ENCODE results near the gene GALP. TPM values are rescaled to one million over a fixed set of nuclear protein-coding genes. Genes with fewer than 3 reads are reported as not detected.
A peak's percentile ranks its signal among the peaks of the same experiment; 100 is the strongest.

GALP gene
- total RNA-seq, 6 experiments from 2014 or later, result 0.42 to 0.46 TPM; not detected in 4

DNA sequence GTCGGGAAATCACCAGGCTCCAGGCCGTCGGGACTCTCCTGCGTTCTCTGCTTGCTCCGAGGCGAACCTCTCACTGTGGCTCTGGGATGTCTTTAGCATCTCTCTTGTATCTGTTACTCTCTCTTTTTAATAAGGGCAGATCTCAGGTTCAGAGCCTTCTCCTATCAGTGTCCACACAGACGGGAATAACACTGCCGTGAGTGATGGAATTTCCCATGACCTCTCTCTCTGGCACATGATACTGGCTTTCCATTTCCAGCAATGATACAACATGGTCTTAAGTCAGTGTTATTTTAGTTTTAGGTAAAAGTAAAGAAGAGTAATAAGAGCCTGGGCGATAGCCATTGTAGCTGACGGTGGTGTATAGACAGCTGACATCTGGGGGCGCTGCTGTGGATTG lies 25.4 kb upstream of the GALP start:
- H3K9me3 ChIP-seq, result no peaks in the 10 kb centered on the region
- DNase-seq, result no peak
- ATAC-seq, result no peak
- WGBS (ENCODE audit: insufficient coverage, low coverage, low lambda C conversion rate, missing lambda C conversion rate), result 85% methylated on average over 11 of the region's 11 CpGs
- peaks cover 0 to 9% (median 4%) of the 10 kb centered on the region in 4 donors for H3K4me1 ChIP-seq
- H3K4me3 ChIP-seq, result no peak overlapping the region
- H3K27ac ChIP-seq, result no peak overlapping the region
- no peak for TF ChIP-seq POLR2A (IDR thresholded peaks at IDR 0.05)
- no peak for TF ChIP-seq CTCF (IDR thresholded peaks at IDR 0.05)
- peaks cover 0 to 30% (median 4%) of the 10 kb centered on the region in 4 donors for H3K36me3 ChIP-seq
- intact Hi-C loops (cut with DNase I), result no loop called here
- H3K27me3 ChIP-seq, result no peaks in the 10 kb centered on the region

DNA sequence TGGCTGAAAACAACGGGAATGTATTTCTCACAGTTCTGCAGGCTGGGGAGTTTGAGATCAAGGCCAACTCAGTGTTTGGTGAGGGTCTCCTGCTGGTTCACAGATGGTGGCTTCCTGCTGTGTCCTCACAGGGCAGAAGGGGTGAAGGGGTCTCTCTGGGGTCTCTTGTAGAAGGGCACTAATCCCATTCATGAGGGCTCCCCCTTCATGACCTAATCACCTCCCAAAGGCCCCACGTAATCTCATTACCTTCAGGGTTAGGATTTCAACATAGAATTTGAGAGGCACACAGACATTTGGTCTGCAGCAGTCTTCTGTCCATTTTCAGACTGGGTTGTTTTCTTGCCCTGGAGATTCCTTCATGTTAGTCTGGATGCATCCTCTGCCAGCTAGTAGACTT lies 23.2 kb upstream of the GALP start:
- 60% methylated on average over 1 of the region's 2 CpGs for WGBS (ENCODE audit: insufficient coverage, low coverage, low lambda C conversion rate, missing lambda C conversion rate)
- peaks cover 0 to 28% (median 9%) of the 10 kb centered on the region in 4 donors for H3K36me3 ChIP-seq
- TF ChIP-seq CTCF (IDR thresholded peaks at IDR 0.05) (no peak), POLR2A (IDR thresholded peaks at IDR 0.05) (no peak)
- H3K27ac ChIP-seq, result no peak overlapping the region
- no peak for DNase-seq
- H3K4me3 ChIP-seq, result no peak overlapping the region
- no peaks in the 10 kb centered on the region for H3K9me3 ChIP-seq
- intact Hi-C loops (cut with DNase I), result no loop called here
- no peaks in the 10 kb centered on the region for H3K27me3 ChIP-seq
- H3K4me1 ChIP-seq, result no peaks in the 10 kb centered on the region
- no peak for ATAC-seq

GRCh38 chr19:56153507-56153906 lies 22.3 kb upstream of the GALP start:
- peak in 1 of 4 donors; percentile 19 for ATAC-seq

GRCh38 chr19:56155124-56155687 lies 20.6 kb upstream of the GALP start:
- no peak for DNase-seq

More at GRCh38 chr19:56153507-56153906, 22.3 kb upstream of the GALP start:
- no peak for DNase-seq
- Histone ChIP-seq H3K4me1 (no peaks in the 10 kb centered on the region), H3K36me3 (peaks cover 0 to 22% (median 8%) of the 10 kb centered on the region in 4 donors), H3K27me3 (no peaks in the 10 kb centered on the region), H3K9me3 (no peaks in the 10 kb centered on the region), H3K4me3 (no peak overlapping the region), H3K27ac (no peak overlapping the region)
- TF ChIP-seq CTCF (IDR thresholded peaks at IDR 0.05), result no peak
- TF ChIP-seq POLR2A (IDR thresholded peaks at IDR 0.05), result no peak
- 40% methylated on average over 5 of the region's 6 CpGs for WGBS (ENCODE audit: insufficient coverage, low coverage, low lambda C conversion rate, missing lambda C conversion rate)
- intact Hi-C loops (cut with DNase I), result no loop called here

More at GRCh38 chr19:56155124-56155687, 20.6 kb upstream of the GALP start:
- Histone ChIP-seq H3K27me3 (no peaks in the 10 kb centered on the region), H3K4me3 (no peak overlapping the region), H3K36me3 (peaks cover 0 to 28% (median 9%) of the 10 kb centered on the region in 4 donors), H3K27ac (no peak overlapping the region), H3K9me3 (no peaks in the 10 kb centered on the region), H3K4me1 (no peaks in the 10 kb centered on the region)
- peak; percentile 20 to 56 (median 24) for ATAC-seq
- no CpG with 5 or more reads among the region's 17 CpGs for WGBS (ENCODE audit: insufficient coverage, low coverage, low lambda C conversion rate, missing lambda C conversion rate)
- TF ChIP-seq POLR2A (IDR thresholded peaks at IDR 0.05), result no peak
- peak in 3 of 4 donors; percentile 20 to 34 (median 24) for TF ChIP-seq CTCF (IDR thresholded peaks at IDR 0.05)
- intact Hi-C loops (cut with DNase I), result no loop called here

Data from right lobe of liver (tissue), 6 donors.